SK-N-SH treated with all-trans-retinoic acid at 6 μM for 48 hours (cell line): ENCODE measurements around the gene RADIL.

Experiments used
- ARNTL ChIP-seq: fragments of 450-650 bp; formaldehyde crosslinking; IDR thresholded peaks from 2 replicates; pipeline ENCODE4 v1.5.0; 2020; ENCODE audit warnings: low read depth, mild to moderate bottlenecking, moderate library complexity, borderline replicate concordance
- CSDC2 ChIP-seq: fragments of 250-450 bp; sonication (Bioruptor Pico); IDR thresholded peaks from 2 replicates; pipeline ENCODE4 v1.5.0; 2020; ENCODE audit warnings: mild to moderate bottlenecking, moderate library complexity
- ESRRG ChIP-seq: fragments of 250-450 bp; sonication (Bioruptor Pico); IDR thresholded peaks from 2 replicates; pipeline ENCODE4 v1.6.1; 2021; ENCODE audit warnings: mild to moderate bottlenecking
- OSR1 ChIP-seq: fragments of 250-450 bp; sonication (Bioruptor Pico); IDR thresholded peaks from 2 replicates; pipeline ENCODE4 v1.8.0; 2022; ENCODE audit warnings: moderate library complexity, mild to moderate bottlenecking, inconsistent platforms
- PPARA ChIP-seq: fragments of 250-450 bp; sonication (Bioruptor Pico); IDR thresholded peaks from 2 replicates; pipeline ENCODE4 v1.5.0; 2020; ENCODE audit warnings: mild to moderate bottlenecking, borderline replicate concordance
- RARB ChIP-seq: fragments of 250-450 bp; sonication (Bioruptor Pico); IDR thresholded peaks from 2 replicates; pipeline ENCODE4 v1.8.0; 2021; ENCODE audit warnings: mild to moderate bottlenecking, moderate library complexity
- SNAI2 ChIP-seq: fragments of 250-450 bp; sonication (Bioruptor Pico); IDR thresholded peaks from 2 replicates; pipeline ENCODE4 v1.5.0; 2020; ENCODE audit warnings: mild to moderate bottlenecking, moderate library complexity
- ZC3H10 ChIP-seq: fragments of 250-450 bp; sonication (Bioruptor Pico); IDR thresholded peaks from 2 replicates; pipeline ENCODE4 v1.5.1; 2021; ENCODE audit warnings: mild to moderate bottlenecking, moderate library complexity
- ZFP3 ChIP-seq: fragments of 250-450 bp; sonication (Bioruptor Pico); IDR thresholded peaks from 2 replicates; pipeline ENCODE4 v1.5.0; 2020; ENCODE audit warnings: mild to moderate bottlenecking, moderate library complexity
- ZFP30 ChIP-seq: fragments of 450-650 bp; formaldehyde crosslinking; IDR thresholded peaks from 2 replicates; pipeline ENCODE4 v1.5.0; 2022; ENCODE audit warnings: mild to moderate bottlenecking, moderate library complexity
- ZNF8 ChIP-seq: fragments of 450-650 bp; formaldehyde crosslinking; IDR thresholded peaks from 2 replicates; pipeline ENCODE4 v1.5.0; 2020; ENCODE audit warnings: mild to moderate bottlenecking, moderate library complexity
- TF ChIP-seq, protein P1 (sequence below): fragments of 250-450 bp; sonication (Bioruptor Pico); IDR thresholded peaks from 2 replicates; pipeline ENCODE4 v1.8.0; 2020; ENCODE audit warnings: mild to moderate bottlenecking, moderate library complexity, borderline replicate concordance

DNA sequence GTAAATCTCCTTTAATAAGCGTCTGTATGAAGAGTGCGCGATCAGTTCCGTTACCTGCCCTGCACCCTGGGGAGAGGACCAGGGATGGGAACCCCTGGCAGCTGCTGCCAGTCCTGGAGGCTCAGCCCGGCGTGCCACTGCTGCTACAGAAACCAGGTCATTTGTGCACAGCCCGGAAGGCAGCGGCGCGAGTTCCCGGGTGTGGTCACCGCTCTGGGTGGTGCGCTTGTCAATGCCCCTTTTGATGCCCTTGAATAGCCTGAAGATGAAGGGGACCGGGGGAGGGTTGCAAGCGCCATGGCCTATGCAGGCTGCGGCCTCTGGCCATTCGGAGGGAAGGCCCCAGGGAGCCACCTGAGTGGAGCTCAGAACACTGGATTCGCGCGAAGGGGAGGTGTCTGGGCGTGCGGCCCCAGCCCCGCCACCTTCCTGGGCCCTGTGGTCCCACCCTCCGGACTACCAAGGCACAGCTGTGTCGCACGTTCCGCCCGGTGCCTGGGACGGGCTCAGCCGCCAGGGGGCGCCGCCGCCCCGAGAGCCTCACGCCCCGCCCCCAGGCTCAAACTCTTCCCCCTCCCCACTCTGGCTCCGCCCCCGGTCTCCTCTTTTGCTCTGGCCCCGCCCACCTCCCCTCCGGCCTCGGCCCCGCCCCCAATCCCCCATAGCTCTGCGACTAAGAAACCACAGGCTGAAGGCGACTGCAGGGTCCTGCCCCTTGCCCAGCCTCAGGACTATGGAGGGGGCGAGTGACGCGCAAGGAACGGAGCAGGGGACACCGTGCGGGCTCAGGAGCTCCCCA lies 91.6 kb downstream of the RADIL start:
- TF ChIP-seq PPARA (CRISPR knock-in tag) (no peak), RARB (CRISPR knock-in tag) (no peak), CSDC2 (no peak), ZFP3 (CRISPR knock-in tag) (no peak), SNAI2 (no peak), ZFP30 (CRISPR knock-in tag) (no peak), OSR1 (CRISPR knock-in tag) (no peak), ARNTL (CRISPR knock-in tag) (no peak), ZNF8 (CRISPR knock-in tag) (no peak), ESRRG (no peak), ZC3H10 (CRISPR knock-in tag) (no peak)
- TF ChIP-seq, protein P1, sequence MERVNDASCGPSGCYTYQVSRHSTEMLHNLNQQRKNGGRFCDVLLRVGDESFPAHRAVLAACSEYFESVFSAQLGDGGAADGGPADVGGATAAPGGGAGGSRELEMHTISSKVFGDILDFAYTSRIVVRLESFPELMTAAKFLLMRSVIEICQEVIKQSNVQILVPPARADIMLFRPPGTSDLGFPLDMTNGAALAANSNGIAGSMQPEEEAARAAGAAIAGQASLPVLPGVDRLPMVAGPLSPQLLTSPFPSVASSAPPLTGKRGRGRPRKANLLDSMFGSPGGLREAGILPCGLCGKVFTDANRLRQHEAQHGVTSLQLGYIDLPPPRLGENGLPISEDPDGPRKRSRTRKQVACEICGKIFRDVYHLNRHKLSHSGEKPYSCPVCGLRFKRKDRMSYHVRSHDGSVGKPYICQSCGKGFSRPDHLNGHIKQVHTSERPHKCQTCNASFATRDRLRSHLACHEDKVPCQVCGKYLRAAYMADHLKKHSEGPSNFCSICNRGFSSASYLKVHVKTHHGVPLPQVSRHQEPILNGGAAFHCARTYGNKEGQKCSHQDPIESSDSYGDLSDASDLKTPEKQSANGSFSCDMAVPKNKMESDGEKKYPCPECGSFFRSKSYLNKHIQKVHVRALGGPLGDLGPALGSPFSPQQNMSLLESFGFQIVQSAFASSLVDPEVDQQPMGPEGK (CRISPR knock-in tag), result no peak
